Panc1 (cell line): Measurements from ENCODE around the gene PSMB1.

Source experiments
- POLR2AphosphoS5 ChIP-seq: IDR thresholded peaks from 2 replicates; pipeline ENCODE4 v1.6.1; 2012; ENCODE audit warnings: mild to moderate bottlenecking, low read depth, low read length, moderate library complexity
- REST ChIP-seq, 2 experiments: IDR thresholded peaks; 2 replicates each; pipeline ENCODE4 v1.6.1; 2011 to 2012; ENCODE audit warnings: low read depth in 2 of 2, control low read depth in 1 of 2, low read length in 1 of 2, mild to moderate bottlenecking in 1 of 2, moderate library complexity in 1 of 2; ENCODE audit not compliant: insufficient read depth in 1 of 2
- SIN3A ChIP-seq: IDR thresholded peaks from 2 replicates; pipeline ENCODE4 v1.6.1; 2012; ENCODE audit warnings: low read depth, mild to moderate bottlenecking, low read length, moderate library complexity, borderline replicate concordance; ENCODE audit not compliant: insufficient read depth
- TCF7L2 ChIP-seq: IDR thresholded peaks from 2 replicates; pipeline ENCODE4 v1.6.1; 2011; ENCODE audit warnings: mild to moderate bottlenecking, low read depth, low read length, inconsistent platforms
- TF ChIP-seq, protein P1 (sequence below): fragments of 450-650 bp; IDR thresholded peaks from 2 replicates; pipeline ENCODE4 v1.5.1; 2017; ENCODE audit warnings: mild to moderate bottlenecking

- TF ChIP-seq, protein P1, sequence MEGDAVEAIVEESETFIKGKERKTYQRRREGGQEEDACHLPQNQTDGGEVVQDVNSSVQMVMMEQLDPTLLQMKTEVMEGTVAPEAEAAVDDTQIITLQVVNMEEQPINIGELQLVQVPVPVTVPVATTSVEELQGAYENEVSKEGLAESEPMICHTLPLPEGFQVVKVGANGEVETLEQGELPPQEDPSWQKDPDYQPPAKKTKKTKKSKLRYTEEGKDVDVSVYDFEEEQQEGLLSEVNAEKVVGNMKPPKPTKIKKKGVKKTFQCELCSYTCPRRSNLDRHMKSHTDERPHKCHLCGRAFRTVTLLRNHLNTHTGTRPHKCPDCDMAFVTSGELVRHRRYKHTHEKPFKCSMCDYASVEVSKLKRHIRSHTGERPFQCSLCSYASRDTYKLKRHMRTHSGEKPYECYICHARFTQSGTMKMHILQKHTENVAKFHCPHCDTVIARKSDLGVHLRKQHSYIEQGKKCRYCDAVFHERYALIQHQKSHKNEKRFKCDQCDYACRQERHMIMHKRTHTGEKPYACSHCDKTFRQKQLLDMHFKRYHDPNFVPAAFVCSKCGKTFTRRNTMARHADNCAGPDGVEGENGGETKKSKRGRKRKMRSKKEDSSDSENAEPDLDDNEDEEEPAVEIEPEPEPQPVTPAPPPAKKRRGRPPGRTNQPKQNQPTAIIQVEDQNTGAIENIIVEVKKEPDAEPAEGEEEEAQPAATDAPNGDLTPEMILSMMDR: no peak
- TF ChIP-seq SIN3A (no peak), POLR2AphosphoS5 (no peak), REST (IDR thresholded peaks at IDR 0.05; ENCODE audit: insufficient read depth in 1 of 2, low read depth in 2 of 2, low read length in 1 of 2) (no peak), TCF7L2 (no peak)
These were observed 466 bp upstream of the PSMB1 start for GRCh38 chr6:170553534-170554012.
